ENCODE measurements around the gene TAF10. TPM values are rescaled to one million over a fixed set of nuclear protein-coding genes. Genes with fewer than 3 reads are reported as not detected.

Gene TAF10
- polyA plus RNA-seq, 1 of the 3 experiments (the other 2 are of a cell fraction): 213 TPM

- Histone ChIP-seq H3K27ac (ENCODE audit: low read depth in 2 of 2, low read length in 1 of 2) (no peak overlapping the region; a peak in 1 of 4 replicates), H3K4me1 (ENCODE audit: control insufficient read depth in 1 of 2, insufficient read depth in 2 of 2, low read depth in 1 of 2, low read length in 1 of 2) (peaks cover 0 to 20% of the 10 kb centered on the region in 2 experiments; a peak in 1 of 4 replicates), H3K9ac (no peak overlapping the region), H3F3A (replicated peaks; ENCODE audit: insufficient read depth) (no peaks in the 10 kb centered on the region), H3K4me2 (no peak overlapping the region), H3K9me2 (no peaks in the 10 kb centered on the region), H3K4me3 (ENCODE audit: low read depth in 2 of 2, low read length in 1 of 2) (no peak overlapping the region), H3K36me3 (replicated peaks in 1 of 2; ENCODE audit: control insufficient read depth in 1 of 2, insufficient read depth in 2 of 2, low read length in 1 of 2) (peaks cover 0 to 3% of the 10 kb centered on the region in 2 experiments), H3K9me3 (no peaks in the 10 kb centered on the region), H3K27me3 (ENCODE audit: insufficient read depth) (no peaks in the 10 kb centered on the region), H2AFZ (ENCODE audit: low read depth) (no peak overlapping the region), H4K20me1 (ENCODE audit: insufficient read depth) (no peaks in the 10 kb centered on the region), H3K79me2 (ENCODE audit: insufficient read depth) (no peaks in the 10 kb centered on the region)
- DNase-seq: no peak
- POLR2A ChIA-PET: no interaction called here
- CTCF ChIA-PET: interaction anchor here (1.9 kb wide), 1 partner anchor 10 kb away, joined by 6 read pairs; no protein-coding TSS in a partner anchor
- WGBS (ENCODE audit: low lambda C conversion rate): 38% methylated on average over 3 of the region's 3 CpGs
- no peak for TF ChIP-seq RXRA (IDR thresholded peaks at IDR 0.05; ENCODE audit: borderline replicate concordance, low read depth)
- no peak for TF ChIP-seq FOSL2 (IDR thresholded peaks at IDR 0.05; ENCODE audit: borderline replicate concordance, low read depth)
- no peak for TF ChIP-seq TCF12 (IDR thresholded peaks at IDR 0.05)
- no peak for TF ChIP-seq NRF1 (IDR thresholded peaks at IDR 0.05; ENCODE audit: low read depth, low read length)
- TF ChIP-seq, protein P1, sequence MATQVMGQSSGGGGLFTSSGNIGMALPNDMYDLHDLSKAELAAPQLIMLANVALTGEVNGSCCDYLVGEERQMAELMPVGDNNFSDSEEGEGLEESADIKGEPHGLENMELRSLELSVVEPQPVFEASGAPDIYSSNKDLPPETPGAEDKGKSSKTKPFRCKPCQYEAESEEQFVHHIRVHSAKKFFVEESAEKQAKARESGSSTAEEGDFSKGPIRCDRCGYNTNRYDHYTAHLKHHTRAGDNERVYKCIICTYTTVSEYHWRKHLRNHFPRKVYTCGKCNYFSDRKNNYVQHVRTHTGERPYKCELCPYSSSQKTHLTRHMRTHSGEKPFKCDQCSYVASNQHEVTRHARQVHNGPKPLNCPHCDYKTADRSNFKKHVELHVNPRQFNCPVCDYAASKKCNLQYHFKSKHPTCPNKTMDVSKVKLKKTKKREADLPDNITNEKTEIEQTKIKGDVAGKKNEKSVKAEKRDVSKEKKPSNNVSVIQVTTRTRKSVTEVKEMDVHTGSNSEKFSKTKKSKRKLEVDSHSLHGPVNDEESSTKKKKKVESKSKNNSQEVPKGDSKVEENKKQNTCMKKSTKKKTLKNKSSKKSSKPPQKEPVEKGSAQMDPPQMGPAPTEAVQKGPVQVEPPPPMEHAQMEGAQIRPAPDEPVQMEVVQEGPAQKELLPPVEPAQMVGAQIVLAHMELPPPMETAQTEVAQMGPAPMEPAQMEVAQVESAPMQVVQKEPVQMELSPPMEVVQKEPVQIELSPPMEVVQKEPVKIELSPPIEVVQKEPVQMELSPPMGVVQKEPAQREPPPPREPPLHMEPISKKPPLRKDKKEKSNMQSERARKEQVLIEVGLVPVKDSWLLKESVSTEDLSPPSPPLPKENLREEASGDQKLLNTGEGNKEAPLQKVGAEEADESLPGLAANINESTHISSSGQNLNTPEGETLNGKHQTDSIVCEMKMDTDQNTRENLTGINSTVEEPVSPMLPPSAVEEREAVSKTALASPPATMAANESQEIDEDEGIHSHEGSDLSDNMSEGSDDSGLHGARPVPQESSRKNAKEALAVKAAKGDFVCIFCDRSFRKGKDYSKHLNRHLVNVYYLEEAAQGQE (IDR thresholded peaks at IDR 0.05; ENCODE audit: low read depth, low read length): no peak
Measured at GRCh38 chr11:6637871-6638270, 25.9 kb upstream of the TAF10 start.

DNA sequence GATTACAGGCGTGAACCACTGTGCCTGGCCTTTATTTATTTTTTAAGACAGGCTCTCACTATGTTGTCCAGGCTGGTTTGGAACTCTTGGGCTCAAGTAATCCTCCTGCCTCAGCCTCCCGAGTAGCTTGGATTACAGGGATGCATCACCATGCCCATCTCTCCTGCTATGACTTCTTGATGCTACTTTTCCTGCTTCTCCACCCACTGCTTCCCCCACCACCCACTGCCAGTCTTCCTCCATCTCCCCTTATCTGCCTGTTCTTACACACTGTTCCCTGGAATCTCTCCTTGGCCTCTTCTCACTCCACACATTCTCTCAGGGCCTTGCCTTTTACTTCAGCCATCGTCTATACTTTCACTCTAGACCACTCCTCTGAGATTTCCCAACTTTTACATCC lies 24.5 kb upstream of the TAF10 start:
- Histone ChIP-seq H3K4me2 (no peak overlapping the region), H3K9ac (no peak overlapping the region), H3K27me3 (ENCODE audit: insufficient read depth) (no peaks in the 10 kb centered on the region), H2AFZ (ENCODE audit: low read depth) (no peak overlapping the region), H3K9me2 (no peaks in the 10 kb centered on the region), H3K36me3 (replicated peaks in 1 of 2; ENCODE audit: control insufficient read depth in 1 of 2, insufficient read depth in 2 of 2, low read length in 1 of 2) (peaks cover 0 to 5% of the 10 kb centered on the region in 2 experiments), H3K4me1 (ENCODE audit: control insufficient read depth in 1 of 2, insufficient read depth in 2 of 2, low read depth in 1 of 2, low read length in 1 of 2) (peaks cover 0 to 20% of the 10 kb centered on the region in 2 experiments; a peak in 1 of 4 replicates), H3K79me2 (ENCODE audit: insufficient read depth) (no peaks in the 10 kb centered on the region), H3K9me3 (no peaks in the 10 kb centered on the region), H4K20me1 (ENCODE audit: insufficient read depth) (no peaks in the 10 kb centered on the region), H3K4me3 (ENCODE audit: low read depth in 2 of 2, low read length in 1 of 2) (no peak overlapping the region), H3F3A (replicated peaks; ENCODE audit: insufficient read depth) (no peaks in the 10 kb centered on the region), H3K27ac (ENCODE audit: low read depth in 2 of 2, low read length in 1 of 2) (no peak overlapping the region)
- CTCF ChIA-PET: interaction anchor here (1.0 kb wide), 1 partner anchor 69 kb away, joined by 3 read pairs; no protein-coding TSS in a partner anchor
- WGBS (ENCODE audit: low lambda C conversion rate): 75% methylated on average over 3 of the region's 3 CpGs
- POLR2A ChIA-PET: no interaction called here
- DNase-seq: no peak
- TF ChIP-seq USF2 (IDR thresholded peaks at IDR 0.05; ENCODE audit: borderline replicate concordance, low read depth, low read length) (no peak), MXI1 (IDR thresholded peaks at IDR 0.05; ENCODE audit: low read depth, low read length) (no peak), NFIC (IDR thresholded peaks at IDR 0.05; ENCODE audit: borderline replicate concordance) (no peak), FOXM1 (IDR thresholded peaks at IDR 0.05; ENCODE audit: low read depth) (no peak), SMC3 (IDR thresholded peaks at IDR 0.05; ENCODE audit: low read depth, low read length) (no peak), CHD2 (IDR thresholded peaks at IDR 0.05; ENCODE audit: low read length, partially characterized antibody) (no peak), RFX5 (IDR thresholded peaks at IDR 0.05; ENCODE audit: low read length) (no peak), SIN3A (IDR thresholded peaks at IDR 0.05; ENCODE audit: borderline replicate concordance, low read depth, low read length) (no peak), YY1 (IDR thresholded peaks at IDR 0.05; ENCODE audit: low read depth) (no peak), MAX (IDR thresholded peaks at IDR 0.05; ENCODE audit: low read depth) (no peak), RXRA (IDR thresholded peaks at IDR 0.05; ENCODE audit: borderline replicate concordance, low read depth) (no peak), NRF1 (IDR thresholded peaks at IDR 0.05; ENCODE audit: low read depth, low read length) (no peak), FOSL2 (IDR thresholded peaks at IDR 0.05; ENCODE audit: borderline replicate concordance, low read depth) (no peak), ZBTB33 (IDR thresholded peaks at IDR 0.05; ENCODE audit: borderline replicate concordance, low read depth) (no peak)
- TF ChIP-seq, protein P1 (IDR thresholded peaks at IDR 0.05; ENCODE audit: low read depth, low read length): no peak

Data from SK-N-SH (cell line).